Hematopoietic multipotent progenitor cell treated with erythropoietin and hydrocortisone succinate and interleukin-3 and kit ligand, for 8 days (in vitro differentiated cells): ENCODE measurements around the gene ZDHHC16.
A peak's percentile ranks its signal among the peaks of the same experiment; 100 is the strongest.
"Not testable (repeated sequence)": the region's sequence is repeated elsewhere in the genome, so short reads cannot be mapped to it uniquely, and the experiment has no call there.

Experiments used
- DNase-seq: peaks from one replicate; pipeline ENCODE4 v3.0.0-alpha.2; 2015

ZDHHC16 gene

DNA sequence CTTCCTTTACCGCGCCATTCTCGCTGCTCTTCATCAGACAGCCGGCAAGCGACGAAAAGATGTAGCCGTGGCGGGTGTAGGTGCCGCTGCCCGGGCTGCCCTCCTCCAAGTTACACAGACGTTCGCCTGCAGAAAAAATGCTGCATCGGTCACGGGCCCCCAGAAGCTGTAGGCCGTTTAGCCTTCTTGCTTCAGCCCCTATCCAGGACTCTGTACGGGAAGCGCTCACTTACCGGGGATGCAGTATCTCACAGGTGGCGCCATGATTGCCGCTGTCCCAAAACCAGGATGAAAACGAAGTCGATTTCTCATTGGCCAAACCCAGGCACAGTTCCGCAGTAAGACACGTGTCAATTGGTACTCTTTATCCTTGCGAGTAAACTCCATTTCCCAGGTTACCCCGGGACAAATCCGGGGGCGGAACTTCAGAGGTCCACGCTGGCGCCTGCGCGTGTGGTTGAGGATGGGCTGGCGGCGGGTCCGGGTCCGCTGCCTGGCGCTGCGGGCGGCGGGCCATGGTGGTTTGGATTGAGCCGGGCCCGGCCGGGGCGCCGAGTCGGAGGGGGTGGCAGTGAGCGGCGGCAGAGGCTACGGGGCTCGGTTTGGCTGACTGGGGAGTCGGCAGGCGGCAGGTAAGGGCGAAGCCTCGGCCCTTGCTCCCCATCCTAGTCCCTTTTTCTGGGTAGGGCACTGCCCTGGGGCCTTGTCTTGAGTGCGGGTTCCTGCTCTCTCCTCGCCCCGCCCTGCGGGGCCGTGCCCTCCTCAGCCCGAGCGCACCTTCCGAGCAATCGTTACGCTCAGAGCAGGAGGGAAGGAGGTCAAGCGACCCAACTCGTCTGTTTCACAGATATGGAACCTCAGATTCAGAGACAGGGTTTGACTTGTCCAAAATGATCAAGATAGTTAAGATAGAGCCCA is at the start of gene ZDHHC16, which contains the start of gene EXOSC1:
Gene ZDHHC16 (plus strand): TSS at position 454 of the 918 bp plus-strand sequence. CDS start 5,501 bp downstream, outside the sequence.
Gene EXOSC1 (minus strand): TSS at position 285 of the 918 bp plus-strand sequence. CDS start 21 bp downstream, at position 264.
- peak; percentile 96 for DNase-seq

DNA sequence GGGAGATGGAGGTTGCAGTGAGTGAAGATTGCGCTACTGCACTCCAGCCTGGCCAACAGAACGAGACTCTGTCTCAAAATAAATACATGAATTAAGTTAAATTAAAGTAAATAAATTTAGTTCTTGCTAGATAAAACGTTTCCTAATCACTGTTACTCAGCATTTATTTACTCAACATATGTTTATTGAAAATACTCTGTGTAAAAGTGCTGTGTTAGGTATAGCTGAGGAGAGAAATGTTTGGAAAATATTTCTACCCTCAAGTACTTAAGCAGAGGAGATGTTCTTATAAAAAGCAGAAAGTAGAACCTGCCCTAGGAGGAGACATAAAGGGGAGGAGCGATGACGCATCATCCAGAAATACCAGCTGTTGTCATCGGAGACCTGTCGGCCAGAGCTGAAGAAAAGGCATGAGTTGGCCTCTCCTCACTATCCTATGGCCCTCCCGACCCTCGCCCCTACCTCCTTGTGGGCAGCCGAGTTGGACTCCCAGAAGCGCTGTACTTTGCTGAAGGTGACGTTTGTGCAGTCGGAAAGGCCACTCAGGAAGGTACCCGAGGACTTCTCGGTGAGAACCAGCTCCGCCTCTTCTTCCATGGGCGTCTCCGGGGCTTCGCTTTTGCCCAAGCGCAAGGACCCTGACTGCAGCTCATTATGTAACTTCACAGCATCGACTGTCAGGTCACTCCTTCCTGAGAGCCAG is 46.0 kb upstream of the ZDHHC16 start:
- DNase-seq, result peak; percentile 47

DNA sequence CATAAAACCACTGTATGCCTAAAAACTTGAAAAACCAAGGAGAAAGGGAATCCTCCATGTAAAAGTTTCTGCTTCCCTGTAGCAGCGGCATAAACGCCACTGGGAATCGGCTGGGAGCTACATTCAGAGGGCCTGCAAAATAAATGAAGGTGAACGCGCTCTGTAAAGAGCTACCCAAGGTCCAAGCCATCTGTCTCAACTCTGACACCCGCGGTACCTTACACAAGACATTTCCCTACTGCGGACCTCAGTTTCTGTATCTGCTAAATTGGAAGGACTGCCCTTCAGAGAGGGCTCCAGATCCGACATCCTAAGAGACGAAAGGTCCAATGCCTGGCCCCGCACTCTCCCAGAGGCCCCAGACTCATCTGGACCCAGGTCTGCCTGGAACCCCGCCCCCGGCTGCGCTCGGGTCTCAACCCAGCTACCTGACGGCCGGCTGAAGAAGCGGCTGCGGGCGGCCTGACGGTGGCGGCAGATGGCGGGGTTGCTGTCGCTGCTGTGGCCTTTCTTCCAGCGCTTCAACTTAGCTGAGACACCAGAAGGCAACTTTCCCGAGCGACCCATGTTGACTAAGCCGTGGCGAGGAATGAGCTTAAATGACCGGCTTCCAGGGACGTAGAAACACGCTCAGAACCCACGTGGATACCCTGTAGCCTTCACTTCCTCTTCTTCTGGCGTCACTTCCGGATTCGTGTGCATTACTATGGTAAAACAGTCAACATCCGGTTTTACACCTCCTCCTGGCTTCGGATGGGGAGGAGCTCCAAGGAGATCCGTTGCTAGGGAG is 45.1 kb upstream of the ZDHHC16 start, which contains the start of gene RRP12:
Gene RRP12 (minus strand): TSS at position 676 of the 790 bp plus-strand sequence. CDS start 109 bp downstream, at position 567.
- DNase-seq, result peak; percentile 100

DNA sequence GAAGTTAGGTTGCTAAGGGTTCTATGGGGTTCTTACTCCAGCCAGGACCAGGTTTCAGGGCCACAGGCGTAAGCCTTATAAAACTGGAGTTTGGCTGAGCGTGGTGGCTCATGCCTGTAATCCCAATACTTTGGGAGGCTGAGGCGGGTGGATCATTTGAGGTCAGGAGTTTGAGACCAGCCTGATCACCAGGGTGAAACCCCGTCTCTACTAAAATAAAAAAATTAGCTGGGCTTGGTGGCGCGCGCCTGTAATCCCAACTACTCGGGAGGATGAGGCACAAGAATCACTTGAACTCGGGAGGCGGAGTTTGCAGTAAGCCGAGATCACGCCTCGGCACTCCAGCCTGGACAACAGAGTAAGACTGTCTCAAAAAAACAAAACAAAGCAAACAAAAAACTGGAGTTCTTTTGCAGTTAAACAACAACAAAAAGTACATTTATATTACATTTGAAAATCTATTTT is 44.5 kb upstream of the ZDHHC16 start:
- DNase-seq, result no peak

DNA sequence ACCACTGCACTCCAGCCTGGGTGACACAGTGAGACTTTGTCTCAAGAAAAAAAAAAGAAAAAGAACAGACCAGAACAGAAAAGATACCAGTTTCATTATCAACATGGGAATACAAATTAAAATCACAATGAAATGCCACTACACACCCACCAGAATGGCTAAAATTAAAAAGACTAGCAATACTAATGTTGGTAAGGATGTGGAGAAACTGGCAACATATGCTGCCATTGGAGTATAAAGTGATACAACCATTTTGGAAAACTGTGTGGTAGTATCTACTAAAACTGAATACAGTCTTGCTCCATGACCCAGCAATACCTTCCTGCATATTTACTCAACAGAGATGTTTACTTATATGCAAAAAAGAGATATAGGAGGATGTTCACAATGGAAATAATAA is 41.9 kb upstream of the ZDHHC16 start:
- no peak for DNase-seq

DNA sequence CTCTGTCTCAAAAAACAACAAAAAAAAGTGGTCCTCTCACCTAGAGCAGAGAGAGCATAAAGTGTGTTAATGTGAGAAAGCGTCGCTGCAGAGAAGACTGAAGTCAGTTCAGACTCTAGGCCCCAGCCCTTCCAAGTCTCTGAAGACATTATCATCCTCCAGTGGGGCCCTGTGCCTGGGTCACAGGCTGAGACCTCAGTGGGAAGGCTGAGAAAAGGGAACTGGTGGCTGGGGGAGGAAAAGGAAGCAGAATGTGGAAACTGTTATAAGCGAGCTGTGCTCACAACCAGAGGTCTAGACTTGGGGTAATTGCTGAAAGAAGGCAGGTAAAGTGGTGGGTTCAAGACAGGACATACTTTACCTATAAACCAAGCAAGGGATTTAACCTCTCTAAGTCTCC is 39.9 kb upstream of the ZDHHC16 start:
- peak; percentile 35 for DNase-seq

DNA sequence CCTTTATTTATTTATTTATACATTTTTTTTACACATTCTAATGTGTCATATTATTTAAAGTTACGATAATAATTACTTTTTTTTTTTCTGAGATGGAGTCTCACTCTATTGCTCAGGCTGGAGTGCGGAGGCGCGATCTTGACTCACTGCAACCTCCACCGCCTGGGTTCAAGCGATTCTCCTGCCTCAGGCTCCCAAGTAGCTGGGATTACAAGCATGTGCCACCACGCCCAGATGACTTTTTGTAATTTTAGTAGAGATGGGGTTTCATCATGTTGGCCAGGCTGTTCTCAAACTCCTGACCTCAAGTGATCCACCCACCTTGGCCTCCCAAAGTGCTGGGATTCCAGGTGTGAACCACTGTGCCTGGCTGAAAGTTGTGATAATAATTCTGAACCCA is 39.5 kb upstream of the ZDHHC16 start:
- DNase-seq, result not testable (repeated sequence)

DNA sequence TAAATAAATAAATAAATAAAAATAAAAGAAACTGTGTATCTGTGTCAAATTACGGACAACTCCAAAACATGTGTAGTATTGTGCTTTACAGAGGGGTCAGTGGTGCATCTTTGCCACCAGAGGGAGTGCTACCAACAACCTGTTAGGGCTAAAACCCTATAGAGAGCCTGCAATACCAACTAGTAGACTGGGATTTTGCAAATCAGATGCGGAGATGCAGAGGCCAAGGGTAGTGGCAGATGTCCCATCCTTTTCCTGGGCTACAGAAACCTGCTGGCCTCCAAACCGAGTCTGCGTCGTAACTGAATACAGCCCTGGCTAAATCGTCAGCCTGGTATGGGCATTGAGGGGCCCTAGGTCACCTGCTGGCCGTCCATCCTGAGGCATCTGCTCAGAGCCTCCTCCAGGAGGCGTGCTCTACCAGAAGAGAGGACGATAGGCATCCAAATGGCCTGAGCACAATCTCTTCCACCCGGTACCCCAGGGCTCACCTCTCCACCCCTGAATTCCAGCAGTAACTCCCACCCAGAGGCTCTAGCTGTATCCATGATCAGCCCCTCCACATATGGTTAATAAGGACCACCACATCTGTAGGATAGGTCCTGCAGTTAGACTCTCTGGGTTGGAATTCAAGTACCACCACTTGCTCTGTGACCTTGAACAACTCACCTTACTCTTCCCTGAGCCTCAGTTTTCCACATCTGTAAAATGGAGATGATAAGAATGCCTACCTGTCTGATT is 38.6 kb upstream of the ZDHHC16 start:
- peak; percentile 86 for DNase-seq

DNA sequence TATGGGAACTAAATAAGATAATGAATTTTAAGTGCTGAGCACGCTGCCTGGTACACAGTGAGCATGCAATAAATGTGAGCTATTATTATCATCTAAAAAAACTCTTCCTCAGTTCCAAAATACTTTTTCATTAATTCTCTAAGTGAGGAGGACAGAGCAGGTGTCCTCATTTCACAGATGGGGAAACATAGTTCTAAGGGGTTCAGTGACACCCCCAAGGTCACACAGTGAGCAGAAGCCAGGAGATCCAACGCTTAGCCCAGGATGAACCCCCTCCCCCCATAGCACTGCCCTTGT is 38.1 kb upstream of the ZDHHC16 start:
- DNase-seq, result no peak

DNA sequence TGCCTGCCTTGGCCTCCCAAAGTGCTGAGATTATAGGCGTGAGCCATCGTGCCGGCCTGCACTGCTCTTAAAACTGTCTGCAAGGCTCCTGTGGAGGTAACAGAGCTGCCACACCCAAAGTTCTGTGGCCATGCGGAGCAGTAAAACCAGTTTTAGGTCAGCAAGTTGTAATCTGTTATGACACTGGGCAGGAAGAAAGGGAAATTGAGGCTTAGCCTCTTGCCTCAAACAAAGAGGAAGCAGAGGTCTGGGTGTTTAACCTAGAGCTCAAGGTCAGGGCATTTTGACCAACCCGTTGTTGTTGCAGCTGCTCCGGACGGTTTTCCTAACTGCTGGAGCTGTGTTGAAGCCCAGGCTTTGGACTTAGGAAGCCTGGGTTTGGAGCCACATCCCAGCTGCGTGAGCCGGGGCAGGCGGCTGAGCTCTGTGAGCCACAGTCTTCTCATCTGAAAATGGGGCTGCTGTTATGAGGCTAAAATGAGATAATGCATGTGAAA is 37.4 kb upstream of the ZDHHC16 start:
- no peak for DNase-seq

DNA sequence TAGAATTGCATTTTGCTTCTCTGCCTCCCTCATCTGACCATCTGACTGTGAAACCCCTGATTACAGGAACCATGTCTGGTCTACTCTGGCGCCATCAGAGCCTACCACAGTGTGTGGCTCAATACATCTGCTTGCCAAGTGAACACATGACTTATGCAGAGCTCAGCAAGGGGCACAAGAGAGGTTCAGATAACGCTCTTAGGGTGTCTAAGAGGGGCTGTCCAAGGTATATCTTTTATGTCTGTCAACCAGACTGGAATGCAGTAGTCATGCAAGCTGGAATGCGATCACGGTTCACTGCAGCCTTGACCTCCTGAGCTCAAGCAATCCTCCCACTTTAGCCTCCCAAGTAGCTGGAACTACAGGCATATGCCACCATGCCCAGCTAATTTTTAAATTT is 34.6 kb upstream of the ZDHHC16 start:
- DNase-seq, result no peak

DNA sequence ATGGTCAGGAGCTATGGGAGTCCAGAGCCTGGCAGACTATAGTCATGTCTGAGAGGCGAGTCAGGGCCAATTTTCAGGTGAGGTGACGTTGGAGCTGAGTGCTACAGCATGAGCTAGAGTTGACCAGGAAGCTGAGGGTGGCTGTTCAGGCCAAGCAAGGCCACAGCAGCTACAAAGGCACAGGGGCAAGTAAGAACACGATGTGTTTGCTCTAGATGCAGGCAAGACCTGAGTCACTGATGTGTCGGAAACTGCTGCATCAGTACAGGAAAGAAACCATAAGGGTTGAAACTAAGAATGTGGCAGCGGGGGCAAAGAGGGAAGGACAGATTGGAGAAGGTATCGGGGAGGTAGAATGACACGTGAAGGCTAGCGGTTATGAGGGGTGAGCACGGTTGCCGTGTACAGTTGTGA is 33.1 kb upstream of the ZDHHC16 start:
- DNase-seq, result no peak

DNA sequence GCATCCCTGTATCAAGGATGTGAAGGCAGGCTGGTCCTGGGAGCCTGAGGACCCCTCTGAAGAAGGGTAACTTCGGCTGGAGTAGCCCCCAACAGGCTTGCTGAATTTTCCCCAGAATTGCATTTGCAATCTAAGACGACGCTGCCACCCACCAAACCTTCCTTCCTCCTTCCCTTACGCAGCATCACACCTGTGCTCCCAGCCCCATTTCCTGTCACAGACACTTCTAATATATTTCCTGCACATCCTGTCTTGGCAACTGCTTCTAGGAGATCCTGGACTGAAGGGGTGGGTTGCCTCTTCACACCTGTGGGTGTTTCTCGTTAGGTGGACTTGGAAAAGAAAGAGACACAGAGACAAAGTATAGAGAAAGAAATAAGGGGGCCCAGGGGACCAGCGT is 29.4 kb upstream of the ZDHHC16 start:
- no peak for DNase-seq

DNA sequence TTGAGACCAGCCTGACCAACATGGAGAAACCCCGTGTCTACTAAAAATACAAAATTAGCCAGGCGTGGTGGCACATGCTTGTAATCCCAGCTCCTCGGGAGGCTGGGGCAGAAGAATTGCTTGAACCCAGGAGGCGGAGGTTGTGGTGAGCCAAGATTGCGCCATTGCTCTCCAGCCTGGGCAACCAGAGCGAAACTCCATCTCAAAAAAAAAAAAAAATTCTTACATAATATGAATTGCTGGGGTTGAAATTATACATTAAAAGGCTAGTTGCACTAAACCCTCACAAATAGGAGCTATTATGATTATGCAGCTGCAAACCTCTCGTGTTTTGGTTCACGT is 22.2 kb upstream of the ZDHHC16 start:
- DNase-seq, result not testable (repeated sequence)

DNA sequence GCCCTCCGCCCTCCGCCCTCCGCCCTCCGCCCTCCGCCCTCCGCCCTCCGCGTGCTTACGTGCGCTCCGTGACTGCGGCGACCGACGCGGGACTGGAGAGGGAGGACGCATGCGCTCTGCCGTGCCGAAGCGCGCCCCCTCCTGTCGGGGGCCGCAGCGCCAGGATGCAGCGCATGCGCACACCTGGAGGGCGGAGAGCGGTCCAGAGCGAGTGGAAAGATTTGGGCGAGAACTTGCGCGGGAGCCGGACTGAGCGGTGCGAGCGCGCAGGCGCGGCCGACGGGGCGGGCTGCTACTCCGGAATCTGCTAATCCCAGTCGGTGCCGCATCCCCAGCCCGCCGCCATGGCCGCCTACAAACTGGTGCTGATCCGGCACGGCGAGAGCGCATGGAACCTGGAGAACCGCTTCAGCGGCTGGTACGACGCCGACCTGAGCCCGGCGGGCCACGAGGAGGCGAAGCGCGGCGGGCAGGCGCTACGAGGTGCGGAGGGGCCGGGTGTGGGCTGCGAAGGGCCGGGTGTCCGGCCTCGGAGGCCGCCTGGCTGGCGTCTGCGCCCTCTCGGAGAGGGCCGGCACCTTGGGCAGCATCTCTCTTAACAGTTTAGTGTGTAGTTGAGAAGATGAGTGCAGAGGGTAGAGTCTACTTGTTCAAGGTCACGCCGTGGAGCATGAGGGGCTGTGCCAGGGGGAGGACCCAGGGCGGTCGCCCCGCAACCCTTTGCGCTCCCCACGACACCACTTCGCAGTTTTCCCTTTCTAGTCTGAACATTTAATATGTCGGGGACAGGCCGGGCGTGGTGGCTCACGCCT is 19.8 kb upstream of the ZDHHC16 start, which contains the start of gene PGAM1:
Gene PGAM1 (plus strand): TSS at position 228 of the 812 bp plus-strand sequence. CDS start 117 bp downstream, at position 345.
- DNase-seq, result peak; percentile 95

DNA sequence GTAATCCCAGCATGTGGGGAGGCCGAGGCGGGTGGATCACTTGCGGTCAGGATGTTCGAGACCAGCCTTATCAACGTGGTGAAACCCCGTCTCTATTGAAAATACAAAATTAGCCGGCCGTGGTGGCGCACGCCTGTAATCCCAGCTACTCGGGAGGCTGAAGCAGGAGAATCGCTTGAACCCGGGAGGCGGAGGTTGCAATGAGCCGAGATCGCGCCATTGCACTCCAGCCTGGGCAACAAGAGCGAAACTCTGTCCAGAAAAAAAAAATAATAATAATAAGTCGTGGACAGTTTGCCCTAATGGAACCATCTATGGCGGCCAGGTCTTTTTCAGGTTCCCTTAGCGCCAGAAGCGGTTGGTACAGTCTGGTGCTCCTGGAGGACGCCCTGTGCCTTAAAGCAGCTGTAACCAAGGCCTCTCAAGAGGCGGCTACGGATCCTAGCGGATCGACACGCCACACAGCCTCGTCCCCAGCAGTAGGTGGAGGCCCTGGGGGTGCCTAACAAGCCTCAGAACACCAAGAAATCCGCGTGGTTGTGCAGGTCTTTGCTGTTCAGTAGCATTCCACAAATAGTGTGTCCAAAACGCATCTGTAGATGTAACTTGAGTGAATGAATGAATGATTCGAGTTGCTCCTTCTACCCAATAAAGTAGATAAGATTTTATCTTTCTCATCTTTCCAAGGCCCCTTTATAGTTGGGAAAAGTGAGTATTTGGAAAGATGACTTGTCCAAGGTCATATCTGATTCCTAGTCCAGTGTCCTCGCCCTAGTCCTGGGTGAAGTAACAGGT is 19.0 kb upstream of the ZDHHC16 start:
- DNase-seq, result no peak

DNA sequence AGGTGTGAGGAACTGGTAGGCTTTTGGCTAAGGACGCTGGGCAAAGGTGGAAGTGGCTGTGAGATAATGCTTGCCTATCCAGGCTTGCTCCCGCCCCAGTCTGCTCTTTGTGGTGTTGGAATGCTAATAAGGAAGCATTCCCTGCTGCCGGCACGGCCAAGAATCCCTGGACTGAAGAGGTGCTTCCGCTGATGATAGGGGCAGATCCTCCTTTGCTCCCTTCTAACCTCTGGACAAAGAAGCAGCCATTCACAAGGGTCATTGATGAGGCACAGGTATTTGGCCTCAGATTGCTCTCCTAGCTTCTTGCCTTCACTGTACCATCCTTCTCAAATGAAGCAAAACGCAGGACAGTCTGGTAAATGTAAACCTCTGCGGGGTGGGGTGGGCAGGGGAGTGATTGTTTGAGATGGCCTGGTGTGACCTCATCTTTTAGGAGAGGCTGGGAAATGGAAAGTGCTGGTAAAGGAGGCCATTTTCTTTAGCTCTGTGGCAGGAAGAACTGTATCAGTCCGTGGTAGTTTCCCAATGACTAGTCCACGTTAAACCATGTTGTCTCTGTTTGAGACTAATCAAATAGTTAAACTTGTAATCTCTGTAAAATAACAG is 18.3 kb upstream of the ZDHHC16 start:
- peak; percentile 33 for DNase-seq

DNA sequence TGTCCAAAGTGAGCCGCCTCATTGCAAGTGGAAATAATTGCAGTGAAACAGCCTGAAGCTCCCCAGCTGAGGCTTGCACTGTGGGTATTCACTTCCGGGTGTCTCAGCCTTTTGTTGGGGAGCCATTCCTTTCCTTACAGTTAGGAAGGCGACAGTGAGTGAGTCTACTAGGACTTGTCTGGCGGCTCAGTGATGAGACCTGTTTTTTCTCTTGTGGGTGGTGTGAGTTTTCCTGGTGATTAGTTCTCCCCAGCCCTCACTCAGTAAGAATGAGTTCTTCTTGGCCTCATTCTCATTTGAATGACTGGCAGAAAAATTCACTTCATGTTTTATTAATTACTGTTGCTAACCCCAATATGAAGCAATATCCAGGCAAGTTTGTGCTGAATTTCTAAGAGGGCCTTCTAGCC is 17.4 kb upstream of the ZDHHC16 start:
- DNase-seq, result no peak

DNA sequence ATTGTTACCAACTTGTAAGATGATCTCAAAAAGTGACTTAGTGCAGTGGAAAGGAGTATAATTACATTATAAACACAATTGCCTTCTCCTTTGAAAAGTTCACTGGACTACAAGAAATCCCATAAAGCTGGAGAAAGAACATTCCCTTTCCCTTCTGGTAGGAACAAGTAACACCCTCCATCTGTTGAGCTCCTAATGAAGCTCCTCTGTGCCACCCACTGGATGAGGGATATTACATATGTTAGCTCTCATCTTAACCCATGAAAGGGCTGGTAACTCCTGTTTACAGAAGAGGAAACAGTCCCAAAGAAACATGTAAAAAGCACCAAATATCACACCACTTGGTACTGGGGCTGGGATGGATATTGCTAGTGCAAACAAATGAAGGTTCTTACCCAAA is 11.9 kb upstream of the ZDHHC16 start:
- no peak for DNase-seq

DNA sequence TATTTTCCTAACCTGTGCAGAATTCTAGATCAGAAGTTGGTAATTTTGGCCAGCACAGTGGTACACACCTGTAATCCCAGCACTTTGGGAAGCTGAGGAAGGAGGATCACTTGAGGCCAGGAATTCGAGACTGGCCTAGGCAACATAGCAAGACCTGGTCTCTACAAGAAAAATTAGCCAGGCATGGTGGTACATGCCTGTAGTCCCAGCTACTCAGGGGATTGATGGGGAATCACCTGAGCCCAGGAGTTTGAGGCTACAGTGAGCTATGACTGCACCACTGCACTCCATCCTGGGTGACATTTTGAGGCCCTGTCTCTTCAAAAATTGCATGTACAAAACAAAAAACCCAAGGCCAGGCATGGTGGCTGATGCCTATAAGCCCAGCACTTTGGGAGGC is 11.4 kb upstream of the ZDHHC16 start:
- DNase-seq, result no peak
